HG03520 (cell line): ENCODE results near the gene CCDC169.
A peak's percentile ranks its signal among the peaks of the same experiment; 100 is the strongest.
"Not testable (repeated sequence)": the region's sequence is repeated elsewhere in the genome, so short reads cannot be mapped to it uniquely, and the experiment has no call there.

Experiments used
- ATAC-seq: cut with Tn5 transposase; IDR thresholded peaks from one replicate; pipeline ENCODE4 v1.9.1; 2021; ENCODE audit warnings: mild to moderate bottlenecking, moderate library complexity; ENCODE audit not compliant: unreplicated experiment

Gene CCDC169

DNA sequence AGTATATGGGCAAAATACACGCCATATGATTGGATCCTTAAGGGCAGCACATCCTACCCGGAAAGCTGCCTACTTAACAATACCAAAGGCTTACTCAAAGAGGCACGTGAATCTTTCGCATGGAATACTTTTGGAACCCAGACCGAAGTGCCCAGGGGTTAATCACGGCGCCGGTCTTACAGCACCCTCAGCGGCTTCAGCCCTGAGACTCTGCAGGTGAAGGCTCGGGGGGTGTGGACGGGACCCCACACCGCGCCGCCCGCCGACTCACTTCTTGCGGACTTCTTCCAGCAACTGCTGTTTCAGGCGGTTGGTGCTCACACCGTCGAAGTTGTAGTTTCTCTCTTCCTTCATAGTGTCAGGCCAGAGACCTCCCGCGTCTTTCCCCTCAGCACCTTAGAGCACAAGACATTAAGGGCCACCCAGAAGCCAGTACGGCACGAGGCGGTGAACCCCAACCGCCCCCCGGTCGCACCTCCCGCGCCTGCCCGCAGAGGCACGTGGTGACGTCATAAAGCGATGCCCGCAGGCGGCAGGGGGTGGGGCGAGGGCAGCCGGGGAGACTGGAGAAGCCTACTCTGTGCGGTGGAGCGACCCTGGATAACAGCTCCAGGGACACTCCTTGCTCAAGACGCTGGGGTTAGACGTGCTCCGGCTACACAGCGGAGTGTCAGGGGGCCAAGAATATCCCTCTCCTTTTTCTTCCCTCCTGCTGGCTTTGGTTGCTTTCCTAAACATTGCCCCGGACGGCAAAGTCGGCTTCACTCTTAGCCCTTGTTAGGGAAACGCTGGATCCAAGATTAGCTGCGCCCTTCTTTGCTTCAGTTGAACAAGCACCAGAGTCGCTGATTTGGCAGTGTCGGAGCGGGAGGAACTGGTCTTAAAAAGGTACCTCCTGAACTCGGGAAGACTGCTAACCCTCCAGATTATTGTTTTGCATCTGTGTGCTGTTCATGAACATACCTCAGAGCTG is at the start of gene CCDC169:
Gene CCDC169 (minus strand): TSS at position 449 of the 973 bp plus-strand sequence. CDS start 95 bp downstream, at position 354.
- ATAC-seq = peak; percentile 52

DNA sequence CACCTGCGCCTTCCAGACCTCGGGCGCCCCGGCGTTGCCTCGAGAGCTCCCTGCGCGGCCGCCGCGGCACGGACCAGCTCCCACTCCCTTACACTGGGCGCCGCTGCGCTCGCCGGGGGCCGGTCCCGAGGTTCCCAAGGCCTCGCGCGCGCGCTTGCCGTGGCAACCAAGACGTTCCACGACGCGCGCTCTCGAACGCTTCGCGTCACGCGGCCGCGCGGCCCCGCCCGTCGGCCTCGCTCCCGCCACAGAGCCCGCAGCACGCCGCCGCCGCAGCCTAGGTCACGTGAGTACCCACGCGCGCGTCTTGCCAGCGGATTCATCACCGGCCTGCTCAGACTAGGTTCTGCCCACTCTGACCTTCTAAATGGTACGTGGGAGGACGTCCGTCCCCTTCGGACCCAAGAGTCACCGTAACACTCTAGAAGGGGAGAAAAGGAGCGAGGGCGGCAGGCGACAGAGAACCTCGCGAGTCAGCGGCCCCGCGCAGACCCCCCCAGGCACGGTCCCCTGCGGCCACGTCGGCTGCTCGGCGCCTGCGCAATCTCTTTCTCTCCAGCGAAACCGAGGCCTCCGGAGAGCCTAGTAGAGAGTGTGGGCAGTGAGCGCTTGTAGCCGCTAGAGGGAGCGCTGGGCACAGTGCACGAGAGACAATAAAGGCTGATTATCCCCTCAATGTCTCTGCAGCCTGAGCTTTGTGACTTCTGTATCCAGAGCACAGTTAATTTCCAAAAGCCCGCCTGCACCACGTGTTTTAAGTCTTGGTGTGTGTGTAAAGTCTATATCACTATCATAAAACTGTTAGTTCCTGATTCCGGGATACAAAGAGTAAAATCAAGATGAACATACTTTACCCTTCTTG is 48.8 kb upstream of the CCDC169 start, which contains the start of gene SPART:
Gene SPART (minus strand): TSS at position 173 of the 862 bp plus-strand sequence. CDS start 10,564 bp downstream, outside the sequence.
- peak; percentile 91 for ATAC-seq

DNA sequence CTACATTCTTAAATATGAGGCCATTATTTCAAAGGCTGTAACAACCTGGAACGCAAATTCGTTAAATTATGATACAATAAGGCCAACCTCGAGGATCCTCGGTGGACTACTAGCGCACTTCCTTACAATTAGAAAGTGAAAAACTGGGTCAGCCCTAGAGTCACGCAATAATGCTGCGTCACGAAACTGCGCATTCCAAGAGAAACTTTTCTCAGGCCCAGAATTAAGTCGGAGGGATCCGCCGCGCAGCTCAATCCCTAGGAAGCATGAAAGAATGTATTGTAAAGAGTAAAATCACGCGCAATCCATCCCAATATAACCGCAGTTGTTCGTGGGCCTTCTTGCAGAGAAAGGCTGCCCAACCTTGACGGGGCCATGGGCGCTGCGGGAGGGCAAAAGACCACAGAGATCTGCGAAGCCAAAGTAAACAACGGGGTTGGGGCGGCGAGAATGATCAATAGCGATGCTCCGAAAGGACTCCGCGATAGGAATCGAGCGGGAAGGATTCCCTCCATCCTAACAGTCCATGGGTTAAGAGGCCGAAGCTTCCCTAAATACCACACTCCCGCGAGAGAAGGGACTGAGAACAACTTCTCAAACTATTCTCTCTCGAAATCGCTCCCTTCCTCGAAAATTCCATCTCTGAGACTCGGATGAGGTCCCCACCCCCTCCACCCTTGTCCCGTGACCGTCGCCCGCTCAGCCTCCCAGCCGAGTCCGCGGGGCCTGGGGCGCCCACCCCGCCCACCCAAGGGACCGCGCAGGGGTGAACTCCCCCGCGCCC is 48.0 kb upstream of the CCDC169 start:
- ATAC-seq = no peak

DNA sequence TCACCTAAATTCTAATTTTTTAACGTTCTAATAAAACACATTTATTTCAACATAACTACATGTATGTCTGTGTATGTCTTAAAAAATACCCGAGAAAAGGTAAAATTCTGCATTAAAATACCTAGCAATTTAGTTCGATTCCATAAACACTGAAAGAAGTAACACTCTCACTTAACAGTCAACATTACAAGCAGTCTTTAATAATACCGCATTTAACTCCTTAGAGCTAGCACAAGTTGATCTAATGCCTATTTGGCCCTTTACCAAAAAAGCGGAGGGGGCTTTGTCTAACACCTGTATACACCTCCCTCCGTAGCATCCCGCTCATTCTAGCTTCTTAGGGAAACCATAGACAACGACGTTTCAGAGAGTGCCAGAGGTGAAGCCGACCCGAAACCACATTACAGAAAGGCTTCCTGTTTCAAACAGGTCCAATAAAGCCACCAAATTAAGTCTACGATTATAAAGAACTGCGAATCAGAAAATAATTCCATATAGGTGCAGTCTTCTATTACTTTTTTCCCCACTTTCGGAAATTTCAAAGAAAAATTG is 47.3 kb upstream of the CCDC169 start:
- ATAC-seq = no peak

DNA sequence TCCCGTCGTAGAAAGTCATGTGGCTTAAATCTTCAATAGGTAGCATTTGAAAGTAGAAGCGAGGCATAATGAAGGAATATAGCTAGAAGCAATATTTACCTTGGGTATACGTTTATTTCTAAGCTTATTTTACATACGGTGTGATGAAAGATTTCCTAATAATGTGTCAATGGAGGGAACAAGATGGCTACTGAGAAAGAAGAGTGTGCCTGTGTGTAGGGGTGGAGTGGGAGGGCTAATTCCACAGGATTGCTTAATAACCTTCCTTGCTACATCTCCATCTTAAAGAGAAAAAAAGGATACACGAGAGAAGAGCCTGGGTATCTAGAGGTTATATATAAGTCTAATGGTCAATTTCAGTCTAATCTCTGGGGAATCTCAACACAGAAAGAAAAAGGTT is 46.6 kb upstream of the CCDC169 start:
- no peak for ATAC-seq

DNA sequence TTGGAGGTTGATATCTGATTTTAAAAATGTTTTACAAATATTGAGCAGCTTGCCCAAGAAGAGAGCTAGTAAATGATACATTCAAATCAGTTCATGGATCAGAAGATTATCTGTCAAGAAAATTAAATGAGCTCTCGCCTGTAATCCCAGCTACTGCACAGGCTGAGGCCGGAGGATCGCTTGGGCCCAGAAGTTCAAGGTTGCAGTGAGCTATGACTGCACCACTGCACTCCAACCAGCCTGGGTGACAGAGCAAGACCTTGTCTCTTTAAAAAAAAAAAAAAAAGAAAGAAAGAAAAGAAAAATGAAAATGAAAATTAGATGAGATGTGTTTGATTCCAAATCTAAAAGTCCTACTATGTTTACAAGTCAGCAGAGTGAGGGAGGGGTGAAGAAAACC is 46.2 kb upstream of the CCDC169 start:
- no peak for ATAC-seq

DNA sequence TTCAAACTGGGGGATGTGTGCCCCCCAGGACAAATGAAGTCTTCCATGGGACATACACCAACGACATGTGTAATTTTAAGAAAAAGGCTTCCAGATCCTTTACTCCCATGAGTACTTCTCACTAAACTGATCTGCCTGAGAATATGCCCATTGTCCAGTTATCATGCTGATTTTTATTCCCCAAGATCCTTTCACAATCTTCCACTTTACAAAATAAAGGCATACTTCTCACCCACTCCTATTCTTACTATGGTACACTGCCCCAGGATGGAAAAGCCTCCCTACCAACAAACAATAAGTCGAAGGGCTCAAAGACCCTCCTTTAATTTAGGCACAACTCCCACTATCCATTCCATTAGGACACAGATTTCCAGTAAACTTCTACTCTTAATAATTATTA is 45.1 kb upstream of the CCDC169 start:
- no peak for ATAC-seq

DNA sequence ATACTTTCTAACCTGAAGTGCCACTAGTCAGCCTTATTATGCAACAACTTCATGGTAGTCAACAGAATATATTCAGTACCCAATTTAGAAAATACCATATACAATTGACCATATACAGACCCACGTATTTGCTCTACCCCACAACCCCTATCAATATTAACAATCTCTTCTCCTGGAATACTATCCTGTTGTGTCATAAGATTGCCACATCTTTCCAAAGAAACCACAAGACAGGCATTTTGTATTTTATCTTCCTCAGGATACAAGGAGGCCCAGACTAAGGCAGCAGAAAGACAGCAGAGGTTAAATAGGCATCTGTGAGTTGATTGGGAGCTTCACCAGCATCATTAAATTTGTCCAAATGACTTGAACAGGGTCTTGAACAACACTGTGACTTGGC is 44.1 kb upstream of the CCDC169 start:
- no peak for ATAC-seq

DNA sequence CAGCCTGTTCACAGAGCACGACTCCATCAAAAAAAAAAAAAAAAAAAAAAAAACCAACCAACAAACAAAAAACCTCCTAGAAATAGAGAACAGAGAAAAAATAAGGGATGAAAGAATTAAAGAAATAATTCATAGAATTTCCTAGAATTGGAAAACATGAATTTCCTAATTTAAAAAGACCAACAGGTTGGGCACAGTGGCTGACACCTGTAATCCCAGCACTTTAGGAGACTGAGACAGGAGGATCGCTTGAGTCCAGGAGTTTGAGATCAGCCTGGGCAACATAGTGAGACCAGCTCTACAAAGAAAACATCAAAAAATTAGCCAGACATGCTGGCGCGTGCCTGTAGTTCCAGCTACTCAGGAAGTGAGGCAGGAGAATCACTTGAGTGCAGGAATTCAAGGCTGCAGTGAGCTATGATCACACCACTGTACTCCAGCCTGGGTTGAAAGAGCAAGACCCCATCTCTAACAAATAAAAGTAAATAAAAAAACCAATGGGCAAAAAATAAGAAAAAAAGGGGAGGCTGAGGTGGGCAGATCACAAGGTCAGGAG is 42.1 kb upstream of the CCDC169 start:
- ATAC-seq = no peak

DNA sequence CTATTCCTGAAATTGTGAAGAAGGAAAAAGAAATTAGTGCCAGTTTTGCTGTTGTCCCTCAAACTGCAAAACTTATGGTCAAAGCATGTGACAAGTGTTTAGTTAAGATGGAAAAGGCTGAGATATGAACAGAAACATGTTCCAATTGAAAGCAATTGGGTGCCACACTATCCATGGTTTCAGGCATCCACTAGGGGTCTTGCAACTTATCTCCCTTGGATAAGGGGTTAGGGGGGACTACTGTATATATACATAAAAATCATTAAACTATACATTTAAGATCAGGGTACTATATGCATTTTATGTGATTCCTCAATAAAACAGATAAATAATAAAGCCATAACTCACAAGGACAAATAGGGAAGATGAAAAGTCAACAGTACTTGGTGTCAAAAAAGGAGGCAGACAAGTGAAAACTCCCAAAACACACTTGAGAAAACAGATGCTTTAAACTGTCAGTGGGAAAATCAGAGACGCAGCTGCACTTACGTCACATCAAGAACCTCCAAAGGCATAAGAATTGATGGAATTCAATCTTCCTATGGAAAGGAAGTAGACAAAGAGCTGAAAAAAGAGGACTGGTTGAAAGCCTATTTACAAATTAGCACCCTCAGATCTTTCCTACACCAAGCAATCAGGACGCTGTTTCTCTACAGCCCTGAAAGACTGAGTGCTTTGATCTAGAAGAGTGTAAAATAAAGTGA is 40.5 kb upstream of the CCDC169 start:
- ATAC-seq = no peak

DNA sequence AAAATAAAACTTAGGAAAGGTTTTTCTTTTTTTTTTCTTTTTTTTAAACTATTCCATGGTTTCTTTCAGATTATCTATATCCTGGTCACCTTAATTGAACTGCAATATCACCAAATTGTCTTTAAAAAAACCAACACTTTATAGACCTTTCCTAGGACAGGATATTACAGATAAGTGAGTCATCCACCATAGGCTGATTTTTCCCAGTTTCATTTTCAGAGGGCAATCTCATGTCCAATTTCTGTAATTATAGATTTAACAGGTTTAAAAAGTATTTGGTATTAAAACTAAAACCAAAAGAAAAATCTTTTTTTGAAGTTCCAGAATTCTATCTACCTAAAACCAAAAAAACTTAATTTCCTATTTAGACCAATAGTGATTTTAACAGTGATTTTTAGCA is 35.4 kb upstream of the CCDC169 start:
- no peak for ATAC-seq

DNA sequence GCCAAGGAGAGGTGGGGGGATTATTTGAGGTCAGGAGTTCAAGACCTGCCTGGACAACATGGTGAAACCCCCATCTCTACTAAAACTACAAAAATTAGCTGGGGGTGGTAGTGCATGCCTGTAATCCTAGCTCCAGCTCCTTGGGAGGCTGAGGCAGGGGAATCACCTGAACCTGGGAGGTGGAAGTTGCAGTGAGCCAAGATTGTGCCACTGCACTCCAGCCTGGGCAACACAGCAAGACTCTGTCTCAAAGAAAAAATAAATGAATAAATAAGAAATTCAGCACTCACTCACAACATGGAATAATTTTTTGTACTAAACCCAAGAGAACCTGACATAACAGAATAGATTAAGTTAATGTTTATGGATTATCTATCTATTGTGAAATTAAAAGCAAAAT is 34.6 kb upstream of the CCDC169 start:
- ATAC-seq = not testable (repeated sequence)

DNA sequence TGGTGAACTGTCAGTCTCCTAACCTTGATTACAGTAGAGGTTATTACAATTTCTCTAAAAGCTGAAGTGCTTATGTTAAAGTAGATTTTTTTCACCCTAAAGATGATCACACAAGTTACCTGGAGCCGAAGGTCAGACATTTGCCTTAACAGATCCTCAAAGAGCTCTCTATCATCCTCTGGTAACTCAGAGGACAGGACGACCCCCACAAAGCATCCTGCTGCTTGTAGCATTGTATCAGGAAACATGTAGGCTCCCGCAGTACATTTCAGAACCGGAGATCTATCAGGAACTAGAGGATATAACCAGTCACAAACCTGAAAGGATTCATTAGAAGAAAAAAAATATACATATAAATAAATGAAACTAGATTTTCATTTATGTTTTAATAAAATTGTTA is 33.7 kb upstream of the CCDC169 start:
- ATAC-seq = no peak

DNA sequence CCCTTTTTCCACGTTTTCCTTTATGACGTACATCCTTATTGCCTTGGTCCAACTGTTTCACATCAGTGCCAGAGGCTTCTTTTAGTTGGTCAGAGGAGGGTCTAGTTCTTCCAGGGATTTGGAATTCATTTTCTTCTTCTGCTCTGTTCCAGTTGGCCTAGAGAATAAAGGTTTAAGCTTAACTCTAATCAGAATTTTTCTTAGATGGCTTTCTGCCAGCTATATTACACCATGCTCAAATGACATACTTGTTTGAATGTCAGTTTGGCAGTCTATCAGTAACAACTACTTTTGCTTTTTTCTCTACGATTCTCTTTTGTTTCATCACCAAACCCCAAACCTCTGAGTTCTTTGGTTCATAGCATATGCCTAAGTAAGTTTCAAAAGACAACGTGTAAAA is 31.7 kb upstream of the CCDC169 start:
- ATAC-seq = no peak

DNA sequence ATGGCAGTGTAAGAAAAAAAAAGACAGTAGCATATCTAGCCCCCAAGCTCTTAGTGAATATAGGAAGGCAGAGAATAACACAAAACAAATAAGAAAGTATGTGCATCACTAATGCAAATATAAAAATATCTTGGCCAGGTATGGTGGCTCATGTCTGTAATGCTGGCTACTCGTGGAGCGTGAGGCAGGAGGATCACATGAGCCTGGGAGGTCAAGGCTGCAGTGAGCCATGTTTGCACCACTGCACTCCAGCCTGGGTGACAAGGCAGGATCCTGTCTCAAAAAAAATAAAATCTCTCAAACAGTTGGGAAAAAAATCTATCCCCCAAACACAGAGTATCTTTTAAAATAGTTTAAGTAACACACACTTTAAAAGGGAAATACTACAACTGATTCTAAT is 31.2 kb upstream of the CCDC169 start:
- ATAC-seq = no peak

DNA sequence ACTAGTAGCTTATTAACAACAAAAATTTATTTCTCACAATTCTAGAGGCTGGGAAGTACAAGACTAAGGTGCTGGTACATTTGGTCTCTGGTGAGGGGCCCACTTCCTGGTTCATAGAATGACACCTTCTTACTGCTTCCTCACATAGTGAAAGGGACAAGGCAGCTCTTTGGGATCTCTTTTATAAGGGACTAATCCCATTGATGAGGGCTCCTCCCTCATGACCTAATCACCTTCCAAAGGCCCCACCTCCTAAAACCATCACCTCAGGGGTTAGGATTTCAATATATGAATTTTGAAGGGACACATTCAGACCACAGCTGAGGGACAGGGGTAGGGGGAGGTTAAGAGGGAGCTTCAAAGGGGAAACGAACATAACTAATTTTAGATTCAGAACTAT is 28.3 kb upstream of the CCDC169 start:
- ATAC-seq = no peak

DNA sequence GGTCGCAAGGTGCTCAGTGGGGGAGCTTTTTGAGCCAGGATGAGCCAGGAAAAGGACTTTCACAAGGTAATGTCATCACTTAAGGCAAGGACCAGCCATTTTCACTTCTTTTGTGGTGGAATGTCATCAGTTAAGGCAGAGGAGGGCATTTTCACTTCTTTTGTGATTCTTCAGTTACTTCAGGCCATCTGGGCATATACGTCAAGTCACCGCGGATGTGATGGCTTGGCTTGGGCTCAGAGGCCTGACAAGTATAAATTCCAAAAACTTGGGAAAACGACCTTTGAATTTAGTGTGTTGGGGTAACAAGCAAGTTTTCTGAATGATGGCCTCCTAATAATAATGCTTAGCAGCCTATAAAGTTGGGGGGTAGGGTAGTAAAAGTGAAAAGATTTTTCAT is 27.3 kb upstream of the CCDC169 start:
- ATAC-seq = not testable (repeated sequence)

DNA sequence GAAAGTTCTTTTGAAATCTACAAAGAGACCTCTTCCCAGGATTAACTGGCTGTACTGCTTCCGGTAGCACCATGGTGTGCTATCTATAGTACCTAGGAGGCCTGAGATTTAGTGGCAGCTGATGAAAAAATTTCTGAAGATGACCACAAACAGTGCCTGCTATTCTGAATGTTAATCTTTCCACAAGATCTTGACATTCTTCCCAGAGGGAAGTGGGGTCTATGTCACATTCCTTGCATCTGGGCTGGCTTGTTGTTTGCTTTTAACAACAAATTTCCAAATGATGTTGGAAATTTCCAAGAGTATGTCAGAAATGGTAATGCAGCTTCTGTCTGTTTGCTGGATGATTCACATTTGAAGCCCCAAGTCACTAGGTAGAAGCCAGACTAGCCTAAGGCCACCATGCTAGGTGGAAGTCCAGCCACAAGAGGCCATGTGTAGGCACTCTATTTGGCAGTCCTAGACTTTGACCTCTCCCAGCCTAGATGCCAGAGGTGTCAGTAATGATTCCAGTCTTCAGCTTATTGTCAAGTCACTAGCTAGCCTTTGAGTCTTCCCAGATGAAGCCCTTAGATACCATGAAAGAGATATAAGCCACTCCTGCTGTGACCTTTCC is 26.4 kb upstream of the CCDC169 start:
- no peak for ATAC-seq

DNA sequence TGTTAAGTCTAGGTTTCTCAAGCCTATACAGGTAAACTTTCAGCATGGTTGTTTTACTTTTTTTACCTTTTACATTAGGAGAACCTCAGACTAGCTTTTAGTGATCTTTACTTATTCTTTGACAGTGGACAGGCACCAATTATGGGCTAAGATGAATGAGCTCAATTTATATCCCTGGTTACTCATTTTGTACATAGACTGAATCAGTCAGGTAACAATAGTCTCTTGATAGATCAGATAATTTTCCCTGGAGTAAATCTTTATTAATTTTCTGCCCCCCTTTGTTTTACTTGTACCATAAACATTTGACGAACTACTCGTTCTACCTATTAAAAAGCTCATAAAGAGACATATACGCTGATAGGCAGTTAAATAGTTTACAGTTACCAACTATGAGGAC is 25.8 kb upstream of the CCDC169 start:
- no peak for ATAC-seq
